Measurements from ENCODE around the gene NPAS1. TPM values are rescaled to one million over a fixed set of nuclear protein-coding genes. Genes with fewer than 3 reads are reported as not detected.

Gene NPAS1
- total RNA-seq, 1 donor from 2014 or later, result 5.8 TPM

GRCh38 chr19:47084879-47085439 lies 65.3 kb downstream of the NPAS1 start:
- DNase-seq, result no peak

GRCh38 chr19:47086280-47086679 lies 66.6 kb downstream of the NPAS1 start:
- DNase-seq, result no peak

GRCh38 chr19:47089767-47090350 lies 70.2 kb downstream of the NPAS1 start:
- DNase-seq, result no peak

- no peak for DNase-seq
Measured at GRCh38 chr19:47093254-47093653, 73.6 kb downstream of the NPAS1 start.

GRCh38 chr19:47093841-47094240 lies 74.2 kb downstream of the NPAS1 start:
- no peak for DNase-seq

DNA sequence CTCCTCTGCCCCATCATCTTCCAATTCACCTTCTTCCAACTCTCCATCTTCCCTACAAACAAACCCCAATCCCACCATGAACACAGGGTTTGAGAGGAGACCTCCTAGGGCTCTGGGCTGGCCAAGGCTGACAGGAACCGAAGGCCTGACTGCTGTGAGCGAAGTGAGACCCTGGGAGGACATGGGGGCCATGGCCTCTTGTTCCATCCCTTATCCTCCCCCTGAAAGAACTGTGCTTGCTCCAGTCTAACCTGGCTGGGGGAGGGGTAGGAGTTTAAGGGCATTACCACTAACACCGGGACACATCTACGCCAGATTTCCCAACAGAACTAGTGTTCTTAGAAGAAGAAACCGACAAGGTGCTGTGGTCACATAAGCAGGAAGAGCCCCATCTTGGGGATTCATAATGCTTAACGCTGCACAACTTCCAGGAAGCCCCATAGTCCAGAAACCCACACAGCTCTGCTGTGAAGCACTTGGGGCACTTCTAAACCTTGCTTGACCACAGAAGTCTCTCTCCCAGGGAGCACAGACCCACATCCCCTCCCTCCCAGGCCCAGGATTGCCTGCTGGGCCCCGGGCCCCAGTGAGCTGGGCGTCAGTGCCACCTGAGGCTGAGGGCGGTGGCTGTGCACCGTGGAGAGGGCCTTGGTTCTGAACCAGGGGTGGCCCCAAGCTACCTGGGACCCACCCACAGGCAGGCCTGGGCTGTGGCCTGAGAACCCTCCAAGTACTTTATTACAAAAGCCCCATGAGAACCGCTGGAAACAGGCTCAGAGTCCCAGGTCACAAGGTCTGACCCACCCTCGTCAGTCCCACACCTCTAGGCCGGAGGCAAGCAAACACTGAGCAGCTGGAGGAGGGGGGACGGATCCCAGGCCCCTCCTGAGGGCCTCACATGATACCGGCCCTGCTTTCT lies 75.2 kb downstream of the NPAS1 start:
- DNase-seq, result no peak

Other genes with a start within 250 kb of the NPAS1 start
- gene SLC1A5, start 231.2 kb upstream of the NPAS1 start, total RNA-seq, result 3.3 TPM
- 49.1 TPM for gene AP2S1, start 169.0 kb upstream of the NPAS1 start, total RNA-seq
- 76.3 TPM for gene ARHGAP35, start 158.8 kb upstream of the NPAS1 start, total RNA-seq
- gene TMEM160, start 28.8 kb downstream of the NPAS1 start, total RNA-seq, result 20.9 TPM
- 11.2 TPM for gene ZC3H4, start 93.9 kb downstream of the NPAS1 start, total RNA-seq
- gene SAE1, start 111.0 kb downstream of the NPAS1 start, total RNA-seq, result 76.3 TPM
- 13.4 TPM for gene BBC3, start 211.4 kb downstream of the NPAS1 start, total RNA-seq
- gene CCDC9, start 236.7 kb downstream of the NPAS1 start, total RNA-seq, result 2.8 TPM